Osteoblast (primary cell): Measurements from ENCODE around the gene TUBB2B. TPM values are rescaled to one million over a fixed set of nuclear protein-coding genes. Genes with fewer than 3 reads are reported as not detected.
"Not testable (repeated sequence)": the region's sequence is repeated elsewhere in the genome, so short reads cannot be mapped to it uniquely, and the experiment has no call there.

Source experiments
- DNase-seq: peaks from one replicate; pipeline ENCODE4 v3.0.0; 2011; ENCODE audit warnings: low spot score, mixed read lengths; ENCODE audit not compliant: insufficient read length; ENCODE audit errors: missing footprints
- H2AFZ ChIP-seq: 2 replicates; pipeline ENCODE4 v1.6.0; 2011; ENCODE audit warnings: mild to moderate bottlenecking, low read length
- H3K27ac ChIP-seq: 2 replicates; pipeline ENCODE4 v1.5.1; 2011; ENCODE audit warnings: mild to moderate bottlenecking, low read depth, low read length, moderate library complexity
- H3K27me3 ChIP-seq: 2 replicates; pipeline ENCODE4 v1.6.0; 2012; ENCODE audit warnings: mild to moderate bottlenecking, control low read depth, inconsistent platforms, low read length, moderate library complexity; ENCODE audit not compliant: insufficient read depth
- H3K36me3 ChIP-seq: 2 replicates; pipeline ENCODE4 v1.5.1; 2011; ENCODE audit warnings: mild to moderate bottlenecking, low read length, control low read depth, moderate library complexity; ENCODE audit not compliant: insufficient read depth
- H3K4me1 ChIP-seq: 2 replicates; pipeline ENCODE4 v1.5.1; 2011; ENCODE audit warnings: mild to moderate bottlenecking, low read length, control low read depth, moderate library complexity; ENCODE audit not compliant: insufficient read depth
- H3K4me2 ChIP-seq: 2 replicates; pipeline ENCODE4 v1.6.0; 2011; ENCODE audit warnings: mild to moderate bottlenecking, low read length; ENCODE audit not compliant: insufficient read depth
- H3K4me3 ChIP-seq: fragments of 200-600 bp; sonication (generic); 3 replicates; pipeline ENCODE4 v1.5.1; 2012; ENCODE audit warnings: mild to moderate bottlenecking, low read length, inconsistent platforms; ENCODE audit not compliant: insufficient read depth
- H3K79me2 ChIP-seq: 2 replicates; pipeline ENCODE4 v1.6.0; 2012; ENCODE audit warnings: mild to moderate bottlenecking, low read length, control low read depth, inconsistent platforms; ENCODE audit not compliant: insufficient read depth
- H3K9me3 ChIP-seq: 2 replicates; pipeline ENCODE4 v1.5.1; 2011; ENCODE audit warnings: low read depth, low read length, control low read depth
- H4K20me1 ChIP-seq: 2 replicates; pipeline ENCODE4 v1.6.0; 2012; ENCODE audit warnings: mild to moderate bottlenecking, low read length, control low read depth; ENCODE audit not compliant: insufficient read depth
- CTCF ChIP-seq: IDR thresholded peaks from 2 replicates; pipeline ENCODE4 v1.5.1; 2011; ENCODE audit warnings: mild to moderate bottlenecking, low read depth, low read length, moderate library complexity; ENCODE audit errors: extremely low read depth
- total RNA-seq: library from RNA; depleted of rRNA; stranded (reverse); fragments of >200 nt; gene quantifications from 2 replicates; pipeline ENCODE4 v1.2.3, GENCODE V29; 2012

The TUBB2B gene
- total RNA-seq, 1 donor: 9.0 TPM

- no peak for TF ChIP-seq CTCF
- Histone ChIP-seq H4K20me1 (no peaks in the 10 kb centered on the region), H3K27ac (peak overlapping the region; percentile 69), H3K36me3 (no peaks in the 10 kb centered on the region), H3K9me3 (no peaks in the 10 kb centered on the region), H3K4me3 (peak overlapping the region; percentile 60), H3K27me3 (peaks cover 12% of the 10 kb centered on the region), H3K79me2 (no peaks in the 10 kb centered on the region), H2AFZ (peak overlapping the region; percentile 69), H3K4me2 (peak overlapping the region; percentile 86), H3K4me1 (peaks cover 19% of the 10 kb centered on the region)
- DNase-seq: peak; percentile 92
Measured at GRCh38 chr6:3247255-3248146, 20.0 kb upstream of the TUBB2B start.

- H3K36me3 ChIP-seq: no peaks in the 10 kb centered on the region
- TF ChIP-seq CTCF: no peak
- H3K4me2 ChIP-seq: no peak overlapping the region
- H4K20me1 ChIP-seq: no peaks in the 10 kb centered on the region
- no peak overlapping the region for H3K27ac ChIP-seq
- no peak overlapping the region for H3K4me3 ChIP-seq
- DNase-seq: no peak
- no peak overlapping the region for H2AFZ ChIP-seq
- peaks cover 17% of the 10 kb centered on the region for H3K4me1 ChIP-seq
- no peaks in the 10 kb centered on the region for H3K79me2 ChIP-seq
- peaks cover 13% of the 10 kb centered on the region for H3K27me3 ChIP-seq
- no peaks in the 10 kb centered on the region for H3K9me3 ChIP-seq
Measured at GRCh38 chr6:3245216-3245615, 17.8 kb upstream of the TUBB2B start.

- H3K9me3 ChIP-seq, DNase-seq: not testable (repeated sequence)
Measured at GRCh38 chr6:3244832-3245161, 17.3 kb upstream of the TUBB2B start.

GRCh38 chr6:3244003-3244831 is 16.8 kb upstream of the TUBB2B start:
- H3K27me3 ChIP-seq: peaks cover 20% of the 10 kb centered on the region
- H3K36me3 ChIP-seq: no peaks in the 10 kb centered on the region
- H2AFZ ChIP-seq: no peak overlapping the region
- H3K27ac ChIP-seq: no peak overlapping the region
- H3K9me3 ChIP-seq: no peaks in the 10 kb centered on the region
- no peak for DNase-seq
- TF ChIP-seq CTCF: no peak
- H3K4me1 ChIP-seq: peaks cover 17% of the 10 kb centered on the region
- H3K4me2 ChIP-seq: no peak overlapping the region
- H3K4me3 ChIP-seq: no peak overlapping the region
- H4K20me1 ChIP-seq: no peaks in the 10 kb centered on the region
- H3K79me2 ChIP-seq: no peaks in the 10 kb centered on the region

More at GRCh38 chr6:3244832-3245161, 17.3 kb upstream of the TUBB2B start:
- Histone ChIP-seq H3K4me1 (peaks cover 17% of the 10 kb centered on the region), H3K27me3 (peaks cover 18% of the 10 kb centered on the region)
- H3K79me2 ChIP-seq, H3K4me2 ChIP-seq, H3K4me3 ChIP-seq, H2AFZ ChIP-seq, H4K20me1 ChIP-seq, H3K36me3 ChIP-seq, H3K27ac ChIP-seq: not testable (repeated sequence)
